ENCODE results near the gene NGFR.

DNA sequence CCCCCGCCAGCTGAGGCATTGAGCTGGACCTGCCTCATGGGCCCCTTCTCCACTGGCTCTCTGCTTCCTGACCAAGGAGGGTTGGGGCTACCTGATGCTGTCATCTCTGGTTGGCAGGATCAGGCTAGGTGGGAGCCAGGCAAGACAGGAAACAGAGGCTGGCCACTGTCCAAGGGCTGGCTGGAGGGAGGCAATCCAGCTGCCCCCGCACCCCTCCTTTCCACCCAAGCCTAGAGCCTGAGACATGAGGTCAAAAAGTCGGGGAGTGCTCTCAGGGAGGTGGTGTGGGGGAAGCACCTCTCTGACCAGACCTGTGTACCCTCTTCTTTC, 14.5 kb downstream of the NGFR start:
- TF ChIP-seq, protein P1, sequence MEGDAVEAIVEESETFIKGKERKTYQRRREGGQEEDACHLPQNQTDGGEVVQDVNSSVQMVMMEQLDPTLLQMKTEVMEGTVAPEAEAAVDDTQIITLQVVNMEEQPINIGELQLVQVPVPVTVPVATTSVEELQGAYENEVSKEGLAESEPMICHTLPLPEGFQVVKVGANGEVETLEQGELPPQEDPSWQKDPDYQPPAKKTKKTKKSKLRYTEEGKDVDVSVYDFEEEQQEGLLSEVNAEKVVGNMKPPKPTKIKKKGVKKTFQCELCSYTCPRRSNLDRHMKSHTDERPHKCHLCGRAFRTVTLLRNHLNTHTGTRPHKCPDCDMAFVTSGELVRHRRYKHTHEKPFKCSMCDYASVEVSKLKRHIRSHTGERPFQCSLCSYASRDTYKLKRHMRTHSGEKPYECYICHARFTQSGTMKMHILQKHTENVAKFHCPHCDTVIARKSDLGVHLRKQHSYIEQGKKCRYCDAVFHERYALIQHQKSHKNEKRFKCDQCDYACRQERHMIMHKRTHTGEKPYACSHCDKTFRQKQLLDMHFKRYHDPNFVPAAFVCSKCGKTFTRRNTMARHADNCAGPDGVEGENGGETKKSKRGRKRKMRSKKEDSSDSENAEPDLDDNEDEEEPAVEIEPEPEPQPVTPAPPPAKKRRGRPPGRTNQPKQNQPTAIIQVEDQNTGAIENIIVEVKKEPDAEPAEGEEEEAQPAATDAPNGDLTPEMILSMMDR (conservative IDR thresholded peaks at IDR 0.05; ENCODE audit: low read length): no peak
- no peak for TF ChIP-seq EZH2phosphoT487 (IDR thresholded peaks at IDR 0.05; ENCODE audit: borderline replicate concordance, low read depth, low read length)

Data from OCI-LY7 (cell line).